LNCAP (cell line): ENCODE data around the gene CD46.
A peak's percentile ranks its signal among the peaks of the same experiment; 100 is the strongest.

Experiments
- CTCF ChIP-seq: fragments of 450-650 bp; IDR thresholded peaks from 2 replicates; pipeline ENCODE4 v1.5.1; 2017; ENCODE audit warnings: mild to moderate bottlenecking

CD46 gene

GRCh38 chr1:207818971-207819451 is 67.2 kb downstream of the CD46 start:
- no peak for TF ChIP-seq CTCF

GRCh38 chr1:207820568-207821463 is 69.0 kb downstream of the CD46 start:
- no peak for TF ChIP-seq CTCF

- no peak for TF ChIP-seq CTCF
Measured at GRCh38 chr1:207821464-207822045, 69.7 kb downstream of the CD46 start.

GRCh38 chr1:207822124-207822601 is 70.3 kb downstream of the CD46 start:
- TF ChIP-seq CTCF = no peak

- no peak for TF ChIP-seq CTCF
Measured at GRCh38 chr1:207822602-207823451, 71.0 kb downstream of the CD46 start.

GRCh38 chr1:207823531-207823879 is 71.7 kb downstream of the CD46 start:
- TF ChIP-seq CTCF = no peak

- peak; percentile 69; the same call in 1 of the 2 replicates for TF ChIP-seq CTCF
Measured at GRCh38 chr1:207823880-207824566, 72.2 kb downstream of the CD46 start.
